ENCODE data around the gene CCDC63. TPM values are rescaled to one million over a fixed set of nuclear protein-coding genes. Genes with fewer than 3 reads are reported as not detected.
"Not testable (repeated sequence)": the region's sequence is repeated elsewhere in the genome, so short reads cannot be mapped to it uniquely, and the experiment has no call there.

Gene CCDC63
- total RNA-seq, 1 experiment from 2014 or later = not detected

- in situ Hi-C loops (cut with HindIII; ENCODE audit: low sequenced_read_pairs) = no loop called here
Observed at GRCh38 chr12:110934093-110934852, 87.5 kb downstream of the CCDC63 start.

DNA sequence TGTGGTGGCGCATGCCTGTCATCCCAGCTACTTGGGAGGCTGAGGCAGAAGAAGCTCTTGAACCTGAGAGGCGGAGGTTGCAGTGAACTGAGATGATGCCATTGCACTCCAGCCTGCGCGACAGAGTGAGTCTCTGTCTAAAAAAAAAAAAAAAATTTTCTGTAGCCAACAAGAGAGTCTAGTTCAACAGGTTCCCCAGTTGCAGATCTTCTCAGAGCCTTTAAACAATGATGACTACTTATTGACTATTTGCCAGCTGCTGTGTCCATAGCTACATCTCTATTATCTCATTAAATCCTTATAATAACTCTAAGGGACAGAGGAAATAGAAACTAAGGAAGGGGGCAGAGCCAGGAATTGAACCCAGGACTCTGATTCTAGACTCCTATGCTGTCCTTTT lies 88.8 kb downstream of the CCDC63 start:
- DNase-seq (ENCODE audit: low spot score) = no peak
- in situ Hi-C loops (cut with HindIII; ENCODE audit: low sequenced_read_pairs) = no loop called here

More at GRCh38 chr12:110934093-110934852, 87.5 kb downstream of the CCDC63 start:
- no peak for DNase-seq (ENCODE audit: low spot score)

GRCh38 chr12:110936367-110937103 lies 89.7 kb downstream of the CCDC63 start:
- in situ Hi-C loops (cut with HindIII; ENCODE audit: low sequenced_read_pairs) = no loop called here
- DNase-seq (ENCODE audit: low spot score) = peak; percentile 1

DNA sequence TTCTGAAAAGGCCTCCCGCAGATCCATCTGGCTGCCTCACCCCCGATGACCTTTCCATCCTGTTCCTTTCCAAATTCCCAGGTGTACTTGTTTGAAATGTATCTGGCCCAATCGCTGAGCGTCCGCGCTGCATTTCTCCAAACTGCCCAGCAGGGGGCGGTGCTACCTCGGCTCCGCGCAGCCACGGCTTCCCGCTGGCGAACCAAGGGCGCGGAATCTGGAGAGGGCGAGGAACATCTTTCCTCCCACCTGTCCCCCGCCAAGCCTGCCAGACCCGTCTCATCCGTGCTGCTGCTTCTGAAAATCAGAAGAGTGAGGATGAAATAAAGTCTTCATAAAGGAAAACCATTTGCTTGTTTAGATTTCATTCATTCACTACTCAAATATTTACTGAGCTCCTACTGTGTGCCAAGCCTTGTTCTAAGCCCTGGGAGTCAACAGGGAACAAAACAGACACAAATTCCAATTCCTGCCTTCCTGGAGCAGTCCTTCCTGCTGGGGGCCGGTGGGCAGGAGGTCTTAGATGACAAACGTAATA lies 90.4 kb downstream of the CCDC63 start:
- in situ Hi-C loops (cut with HindIII; ENCODE audit: low sequenced_read_pairs) = no loop called here
- DNase-seq (ENCODE audit: low spot score) = peak; percentile 93

DNA sequence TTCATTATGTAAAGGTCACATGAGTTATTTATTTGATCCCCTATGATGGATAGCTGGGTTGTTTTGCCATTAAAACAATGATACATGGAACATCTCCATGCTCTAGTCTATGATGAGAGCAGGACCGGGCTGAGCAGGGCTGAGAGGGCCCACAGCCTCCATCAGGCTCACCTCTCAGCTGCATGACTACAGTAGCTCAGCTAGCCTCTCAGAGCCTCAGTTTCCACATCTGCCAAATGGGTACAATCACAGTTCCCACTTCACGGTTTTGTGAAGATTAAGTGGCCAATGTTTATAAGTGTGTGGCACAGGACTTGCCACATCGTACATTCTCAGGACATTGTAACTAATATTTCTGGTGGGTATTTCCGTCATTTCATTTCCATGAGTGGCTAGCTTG lies 93.5 kb downstream of the CCDC63 start:
- in situ Hi-C loops (cut with HindIII; ENCODE audit: low sequenced_read_pairs) = no loop called here
- no peak for DNase-seq (ENCODE audit: low spot score)

DNA sequence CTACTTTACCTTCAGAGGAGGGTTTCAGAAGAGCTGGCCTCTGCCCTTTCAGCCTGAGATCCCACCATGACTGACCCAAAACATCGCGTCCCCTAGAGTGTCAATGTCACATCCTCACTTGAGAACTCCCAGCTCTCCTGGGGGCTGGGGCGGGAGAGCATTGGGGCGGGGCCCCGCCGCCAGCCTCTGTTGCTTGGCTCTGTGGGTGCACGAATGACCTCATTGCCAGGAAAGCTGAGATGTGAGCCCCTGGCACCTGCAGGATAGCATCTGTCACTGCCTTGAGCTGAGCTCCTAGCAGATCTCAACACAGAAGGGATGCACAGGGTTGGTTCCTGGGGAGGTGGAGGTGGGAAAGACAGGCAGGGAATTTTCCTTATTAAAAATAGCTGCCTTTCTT lies 94.1 kb downstream of the CCDC63 start:
- no peak for DNase-seq (ENCODE audit: low spot score)
- in situ Hi-C loops (cut with HindIII; ENCODE audit: low sequenced_read_pairs) = no loop called here

DNA sequence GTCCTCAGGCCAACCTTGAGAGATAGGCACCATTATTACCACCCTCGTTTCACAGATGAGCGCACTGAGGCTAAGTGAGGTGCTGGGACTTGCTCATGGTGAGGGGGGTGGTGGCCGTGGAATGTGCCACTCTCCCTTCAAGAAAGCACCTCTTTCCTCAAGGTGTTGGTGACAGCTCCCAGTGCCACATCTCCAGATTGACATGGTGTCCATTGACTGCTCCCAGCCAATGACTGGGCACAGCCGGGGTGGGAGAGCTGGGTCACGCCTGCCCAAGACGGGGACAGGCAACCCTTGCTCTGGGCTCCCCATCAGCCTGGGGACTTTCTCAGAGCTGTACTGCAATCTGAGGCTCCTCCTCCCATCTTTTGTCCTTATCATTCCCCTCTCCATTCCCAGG lies 94.6 kb downstream of the CCDC63 start:
- no peak for DNase-seq (ENCODE audit: low spot score)
- in situ Hi-C loops (cut with HindIII; ENCODE audit: low sequenced_read_pairs) = no loop called here

DNA sequence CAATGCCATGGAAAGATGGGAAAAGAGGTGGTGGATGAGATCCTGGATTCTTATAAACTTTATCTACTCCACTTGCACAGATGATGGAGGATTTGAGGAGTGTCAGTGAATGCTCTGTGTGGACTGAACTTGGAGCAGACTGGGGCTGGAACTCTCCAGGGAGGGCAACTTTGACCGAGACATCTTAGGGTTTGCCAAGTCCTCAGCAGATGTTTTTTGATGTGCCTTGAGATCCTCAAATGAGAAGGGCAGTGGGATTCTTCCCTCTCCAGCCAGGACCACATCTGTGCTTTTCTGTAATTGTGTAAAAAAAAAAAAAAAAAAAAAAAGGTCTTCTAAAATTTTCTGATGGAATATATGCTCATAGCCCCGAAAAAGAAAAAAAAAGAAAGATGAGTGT lies 96.6 kb downstream of the CCDC63 start:
- DNase-seq (ENCODE audit: low spot score) = no peak
- in situ Hi-C loops (cut with HindIII; ENCODE audit: low sequenced_read_pairs) = no loop called here

DNA sequence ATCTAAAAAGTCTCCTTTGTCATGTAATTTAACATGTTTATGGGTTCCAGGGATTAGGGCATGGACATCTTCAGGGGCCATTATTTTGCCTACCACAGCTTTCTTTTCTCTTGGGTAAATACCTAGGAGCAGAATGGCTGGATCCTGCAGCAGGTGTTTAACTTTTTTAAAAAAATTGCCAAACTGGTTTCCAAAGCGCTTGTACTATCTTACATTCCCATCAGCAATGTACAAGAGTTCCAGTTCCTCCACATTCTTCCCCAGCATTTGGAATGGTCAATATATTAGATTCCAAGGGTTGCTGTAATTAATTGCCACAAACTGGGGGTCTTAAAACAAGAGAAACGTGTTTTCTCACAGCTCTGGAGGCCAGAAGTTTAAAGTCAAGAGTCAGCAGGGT lies 101.3 kb downstream of the CCDC63 start:
- in situ Hi-C loops (cut with HindIII; ENCODE audit: low sequenced_read_pairs) = no loop called here
- no peak for DNase-seq (ENCODE audit: low spot score)

DNA sequence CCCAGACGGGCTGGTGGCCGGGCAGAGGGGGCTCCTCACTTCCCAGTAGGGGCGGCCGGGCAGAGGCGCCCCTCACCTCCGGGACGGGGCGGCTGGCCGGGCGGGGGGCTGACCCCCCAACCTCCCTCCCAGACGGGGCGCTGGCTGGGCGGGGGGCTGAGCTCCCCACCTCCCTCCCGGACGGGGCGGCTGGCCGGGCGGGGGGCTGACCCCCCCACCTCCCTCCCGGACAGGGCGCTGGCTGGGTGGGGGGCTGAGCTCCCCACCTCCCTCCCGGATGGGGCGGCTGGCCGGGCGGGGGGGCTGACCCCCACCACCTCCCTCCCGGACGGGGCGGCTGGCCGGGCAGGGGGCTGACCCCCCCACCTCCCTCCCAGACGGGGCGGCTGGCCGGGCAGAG lies 103.7 kb downstream of the CCDC63 start:
- DNase-seq (ENCODE audit: low spot score); in situ Hi-C loops (cut with HindIII; ENCODE audit: low sequenced_read_pairs): not testable (repeated sequence)

DNA sequence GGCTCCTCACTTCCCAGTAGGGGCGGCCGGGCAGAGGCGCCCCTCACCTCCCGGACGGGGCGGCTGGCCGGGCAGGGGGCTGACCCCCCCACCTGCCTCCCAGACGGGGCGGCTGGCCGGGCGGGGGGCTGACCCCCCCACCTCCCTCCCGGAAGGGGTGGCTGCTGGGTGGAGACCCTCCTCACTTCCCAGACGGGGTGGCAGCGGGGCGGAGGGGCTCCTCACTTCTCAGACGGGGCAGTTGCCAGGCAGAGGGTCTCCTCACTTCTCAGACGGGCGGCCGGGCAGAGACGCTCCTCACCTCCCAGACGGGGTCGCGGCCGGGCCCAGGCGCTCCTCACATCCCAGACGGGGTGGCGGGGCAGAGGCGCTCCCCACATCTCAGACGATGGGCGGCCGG lies 104.1 kb downstream of the CCDC63 start:
- DNase-seq (ENCODE audit: low spot score); in situ Hi-C loops (cut with HindIII; ENCODE audit: low sequenced_read_pairs): not testable (repeated sequence)

Other genes starting within 250 kb of the CCDC63 start
- 24.8 and 28.4 TPM in 2 replicates for gene TCTN1, start 232.9 kb upstream of the CCDC63 start, total RNA-seq (2014; rRNA removed; shearing (Covaris generic))
- gene HVCN1, start 157.9 kb upstream of the CCDC63 start, total RNA-seq (2014; rRNA removed; shearing (Covaris generic)) = not detected in 2 replicates
- 134 and 200 TPM in 2 replicates for gene PPP1CC, start 104.1 kb upstream of the CCDC63 start, total RNA-seq (2014; rRNA removed; shearing (Covaris generic))
- not detected in 2 replicates for gene MYL2, start 73.6 kb downstream of the CCDC63 start, total RNA-seq (2014; rRNA removed; shearing (Covaris generic))
- 0.10 TPM in 1 of 2 replicates, not detected in the other for gene CUX2, start 187.2 kb downstream of the CCDC63 start, total RNA-seq (2014; rRNA removed; shearing (Covaris generic))

All from G401 (cell line).